Loucy (cell line): ENCODE results near the gene OR9I1.

Experiments used
- H2AFZ ChIP-seq: fragments of 200-600 bp; sonication (generic); 2 replicates; pipeline ENCODE4 v1.6.0; 2016; ENCODE audit warnings: antibody characterized with exemption, mild to moderate bottlenecking, low read length, moderate library complexity
- H3F3A ChIP-seq: fragments of 200-600 bp; 2 replicates; pipeline ENCODE4 v1.6.0; 2016; ENCODE audit warnings: antibody characterized with exemption, low read depth, mild to moderate bottlenecking
- H3K27me3 ChIP-seq: fragments of 200-600 bp; sonication (generic); 2 replicates; pipeline ENCODE4 v1.6.1; 2014; ENCODE audit warnings: low read length, mild to moderate bottlenecking; ENCODE audit not compliant: insufficient read depth, poor library complexity, severe bottlenecking
- H3K36me3 ChIP-seq: fragments of 200-600 bp; sonication (generic); 2 replicates; pipeline ENCODE4 v1.6.1; 2016; ENCODE audit warnings: low read length; ENCODE audit not compliant: insufficient read depth
- H3K4me1 ChIP-seq: fragments of 200-600 bp; sonication (generic); 2 replicates; pipeline ENCODE4 v1.5.1; 2014; ENCODE audit warnings: low read length, mild to moderate bottlenecking; ENCODE audit not compliant: insufficient read depth, poor library complexity, severe bottlenecking
- H3K4me2 ChIP-seq: fragments of 200-600 bp; sonication (generic); 2 replicates; pipeline ENCODE4 v1.6.0; 2014; ENCODE audit warnings: antibody characterized with exemption, low read length, low read depth, mild to moderate bottlenecking; ENCODE audit not compliant: poor library complexity, severe bottlenecking
- H3K4me3 ChIP-seq: fragments of 200-600 bp; sonication (generic); 2 replicates; pipeline ENCODE4 v1.5.1; 2014; ENCODE audit warnings: low read length, mild to moderate bottlenecking, mixed read lengths; ENCODE audit not compliant: poor library complexity, severe bottlenecking
- H3K79me2 ChIP-seq: fragments of 200-600 bp; sonication (generic); 2 replicates; pipeline ENCODE4 v1.6.1; 2014; ENCODE audit warnings: low read length; ENCODE audit not compliant: insufficient read depth
- H3K9ac ChIP-seq: fragments of 200-600 bp; sonication (generic); 2 replicates; pipeline ENCODE4 v1.6.0; 2014; ENCODE audit warnings: mild to moderate bottlenecking, low read depth, low read length, moderate library complexity; ENCODE audit not compliant: poor library complexity, severe bottlenecking
- H3K9me2 ChIP-seq: fragments of 200-600 bp; sonication (generic); replicated peaks from 2 replicates; pipeline ENCODE4 v1.6.1; 2016; ENCODE audit warnings: low read depth, low read length, mixed read lengths
- H3K9me3 ChIP-seq: fragments of 200-600 bp; sonication (generic); 2 replicates; pipeline ENCODE4 v1.6.1; 2014; ENCODE audit warnings: mild to moderate bottlenecking, antibody characterized with exemption, low read length, low read depth; ENCODE audit not compliant: insufficient read depth
- H4K20me1 ChIP-seq: fragments of 200-600 bp; sonication (generic); 2 replicates; pipeline ENCODE4 v1.6.0; 2014; ENCODE audit warnings: antibody characterized with exemption, low read length, mild to moderate bottlenecking; ENCODE audit not compliant: insufficient read depth, poor library complexity, severe bottlenecking
- EZH2phosphoT487 ChIP-seq: fragments of 200-600 bp; IDR thresholded peaks from 2 replicates; pipeline ENCODE4 v1.6.1; 2018; ENCODE audit warnings: antibody characterized with exemption, mild to moderate bottlenecking, moderate library complexity, borderline replicate concordance
- TF ChIP-seq, protein P1 (sequence below): fragments of 200-600 bp; sonication (generic); conservative IDR thresholded peaks from 2 replicates; pipeline ENCODE4 v1.5.1; 2014; ENCODE audit warnings: mild to moderate bottlenecking, antibody characterized with exemption, low read length

Gene OR9I1

DNA sequence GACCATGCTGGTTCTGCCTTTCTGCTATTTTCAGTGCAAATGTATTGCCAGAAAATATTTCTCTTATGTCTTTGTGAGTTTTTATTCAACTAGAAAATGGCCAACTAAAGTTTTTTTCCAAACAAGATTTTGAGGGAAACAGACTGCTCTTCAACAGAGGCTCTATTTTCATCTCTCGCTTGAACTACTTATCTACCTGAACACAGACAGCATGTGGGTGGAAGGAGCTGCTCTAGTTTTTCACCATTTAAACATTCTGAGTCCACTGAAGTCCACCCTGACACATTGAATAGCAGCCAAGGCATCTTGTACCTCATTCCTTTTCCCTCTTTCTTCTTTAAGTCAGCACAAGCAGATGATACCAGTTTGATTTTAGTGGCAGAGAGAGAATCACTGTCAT, 9.8 kb upstream of the OR9I1 start:
- Histone ChIP-seq H3K9ac (no peak overlapping the region), H3K9me2 (no peaks in the 10 kb centered on the region), H3K4me2 (no peak overlapping the region), H3K4me3 (no peak overlapping the region), H3K9me3 (no peaks in the 10 kb centered on the region), H2AFZ (no peak overlapping the region), H3F3A (no peaks in the 10 kb centered on the region), H3K4me1 (no peaks in the 10 kb centered on the region), H3K27me3 (no peaks in the 10 kb centered on the region), H4K20me1 (no peaks in the 10 kb centered on the region), H3K79me2 (no peaks in the 10 kb centered on the region), H3K36me3 (no peaks in the 10 kb centered on the region)
- TF ChIP-seq EZH2phosphoT487 = no peak
- TF ChIP-seq, protein P1, sequence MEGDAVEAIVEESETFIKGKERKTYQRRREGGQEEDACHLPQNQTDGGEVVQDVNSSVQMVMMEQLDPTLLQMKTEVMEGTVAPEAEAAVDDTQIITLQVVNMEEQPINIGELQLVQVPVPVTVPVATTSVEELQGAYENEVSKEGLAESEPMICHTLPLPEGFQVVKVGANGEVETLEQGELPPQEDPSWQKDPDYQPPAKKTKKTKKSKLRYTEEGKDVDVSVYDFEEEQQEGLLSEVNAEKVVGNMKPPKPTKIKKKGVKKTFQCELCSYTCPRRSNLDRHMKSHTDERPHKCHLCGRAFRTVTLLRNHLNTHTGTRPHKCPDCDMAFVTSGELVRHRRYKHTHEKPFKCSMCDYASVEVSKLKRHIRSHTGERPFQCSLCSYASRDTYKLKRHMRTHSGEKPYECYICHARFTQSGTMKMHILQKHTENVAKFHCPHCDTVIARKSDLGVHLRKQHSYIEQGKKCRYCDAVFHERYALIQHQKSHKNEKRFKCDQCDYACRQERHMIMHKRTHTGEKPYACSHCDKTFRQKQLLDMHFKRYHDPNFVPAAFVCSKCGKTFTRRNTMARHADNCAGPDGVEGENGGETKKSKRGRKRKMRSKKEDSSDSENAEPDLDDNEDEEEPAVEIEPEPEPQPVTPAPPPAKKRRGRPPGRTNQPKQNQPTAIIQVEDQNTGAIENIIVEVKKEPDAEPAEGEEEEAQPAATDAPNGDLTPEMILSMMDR = no peak

DNA sequence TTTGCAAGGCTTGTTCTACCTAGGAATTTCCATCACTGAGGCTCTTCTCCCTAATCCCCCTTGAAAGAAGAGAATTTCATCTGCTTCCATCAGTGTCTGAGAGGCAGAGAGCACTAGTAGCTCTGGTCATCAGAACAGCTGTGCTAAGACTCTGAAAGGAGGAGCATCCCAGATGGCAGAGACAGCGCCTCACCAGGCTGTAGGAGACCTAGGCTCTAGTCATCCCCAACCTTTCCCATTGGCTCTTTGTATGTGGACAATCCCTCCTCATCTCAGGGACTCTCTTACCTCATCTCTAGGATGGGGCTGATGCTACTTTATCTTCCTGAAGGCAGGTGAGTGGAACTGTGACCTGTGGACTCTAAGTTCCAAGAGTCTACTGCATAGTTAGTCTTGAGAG, 8.8 kb upstream of the OR9I1 start:
- Histone ChIP-seq H3K27me3 (no peaks in the 10 kb centered on the region), H3K4me3 (no peak overlapping the region), H3K36me3 (no peaks in the 10 kb centered on the region), H3F3A (no peaks in the 10 kb centered on the region), H2AFZ (no peak overlapping the region), H3K4me1 (no peaks in the 10 kb centered on the region), H3K4me2 (no peak overlapping the region), H3K9me3 (no peaks in the 10 kb centered on the region), H3K79me2 (no peaks in the 10 kb centered on the region), H4K20me1 (no peaks in the 10 kb centered on the region), H3K9ac (no peak overlapping the region), H3K9me2 (no peaks in the 10 kb centered on the region)
- no peak for TF ChIP-seq EZH2phosphoT487
- TF ChIP-seq, protein P1 = no peak

DNA sequence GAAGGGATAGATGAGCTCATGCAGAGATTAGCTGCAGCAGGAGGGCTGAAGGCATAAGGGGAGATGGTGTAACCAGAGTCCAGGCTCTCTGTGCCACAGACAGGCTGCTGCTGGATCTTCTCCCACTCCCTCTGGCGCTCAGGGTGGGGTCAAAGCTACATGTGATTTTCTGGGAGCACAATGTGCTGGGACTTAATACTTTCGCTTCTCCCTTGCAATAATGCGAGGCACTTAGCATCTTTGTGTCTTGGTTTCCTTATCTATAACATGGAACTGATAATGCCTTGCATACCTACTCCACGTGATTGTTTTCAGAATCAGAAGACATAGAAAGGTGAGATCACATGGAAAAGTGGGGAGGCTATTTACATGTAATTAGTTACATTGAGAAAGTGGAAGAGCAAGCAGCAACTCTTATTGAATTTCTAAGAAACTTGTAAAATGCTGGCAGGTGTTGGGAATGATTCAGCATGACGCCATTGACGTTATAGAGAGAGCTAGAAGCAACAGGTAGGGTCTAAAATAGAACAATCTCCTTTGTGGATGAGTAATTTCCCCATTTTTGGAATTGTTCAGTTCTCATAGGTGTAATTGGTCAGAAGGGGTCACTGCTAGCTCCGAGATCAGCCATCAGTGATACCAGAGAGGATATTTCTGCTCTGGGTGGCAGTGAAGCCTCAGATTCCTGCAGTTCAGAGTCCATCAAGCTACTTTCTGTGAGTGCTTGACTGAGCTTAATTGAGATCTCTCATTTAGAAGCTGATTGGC, 8.2 kb upstream of the OR9I1 start:
- Histone ChIP-seq H4K20me1 (no peaks in the 10 kb centered on the region), H3K4me2 (no peak overlapping the region), H3K9me3 (no peaks in the 10 kb centered on the region), H2AFZ (no peak overlapping the region), H3K9me2 (no peaks in the 10 kb centered on the region), H3F3A (no peaks in the 10 kb centered on the region), H3K4me3 (no peak overlapping the region), H3K27me3 (no peaks in the 10 kb centered on the region), H3K4me1 (no peaks in the 10 kb centered on the region), H3K79me2 (no peaks in the 10 kb centered on the region), H3K9ac (no peak overlapping the region), H3K36me3 (no peaks in the 10 kb centered on the region)
- TF ChIP-seq, protein P1 = no peak
- TF ChIP-seq EZH2phosphoT487 = no peak
